Right lobe of liver (tissue), 4 donors: ENCODE measurements around the gene HCN4.

Source experiments
- CTCF ChIP-seq, 4 donors: fragments of 200-600 bp in 3 of 4; fragments of 450-650 bp in 1 of 4; IDR thresholded peaks; one replicate each; pipeline versions ENCODE4 v1.5.1 to v1.8.0; 2016 to 2022; ENCODE audit warnings: antibody characterized with exemption in 4 of 4, mild to moderate bottlenecking in 2 of 4
- POLR2A ChIP-seq: fragments of 450-650 bp; IDR thresholded peaks from one replicate; pipeline ENCODE4 v1.6.1; 2017; ENCODE audit warnings: antibody characterized with exemption, mild to moderate bottlenecking
- donor health status: DM: no; HTN: no; CAD: no.
- donor health status: DM: no; HTN: no; CAD: no.
- donor health status: DM: no; HTN: yes; CAD: no.

DNA sequence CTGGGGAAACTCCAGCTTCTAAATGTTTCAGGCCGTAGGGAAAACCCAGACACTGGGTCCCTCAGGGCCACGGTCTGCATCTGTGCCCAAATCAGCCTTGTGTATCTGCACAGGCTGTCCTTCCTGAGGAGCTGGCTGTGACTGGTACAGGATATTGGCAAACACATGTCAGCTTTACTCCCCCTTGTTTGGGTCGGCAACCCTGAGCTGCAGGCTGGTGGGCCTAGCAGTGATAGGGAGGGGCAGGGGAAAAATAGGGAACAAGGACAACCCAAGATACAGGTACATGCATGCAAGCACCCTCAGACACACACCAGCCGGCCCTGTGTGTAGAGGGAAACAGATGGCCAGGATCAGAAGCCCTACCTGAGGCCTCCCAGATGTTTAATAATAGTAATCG lies 28.7 kb upstream of the HCN4 start:
- TF ChIP-seq CTCF (IDR thresholded peaks at IDR 0.05) = no peak
- TF ChIP-seq POLR2A = no peak
